ENCODE data around the gene OSBP2. TPM values are rescaled to one million over a fixed set of nuclear protein-coding genes. Genes with fewer than 3 reads are reported as not detected.

The OSBP2 gene
- total and polyA plus RNA-seq, 2 experiments from 2014 or later, result 2.1 to 2.9 TPM

GRCh38 chr22:30654361-30654760, 40.3 kb upstream of the OSBP2 start:
- Histone ChIP-seq H3F3A (replicated peaks; ENCODE audit: low read depth) (peaks cover 2% of the 10 kb centered on the region; the same call in 1 of the 2 replicates), H3K4me1 (ENCODE audit: insufficient read depth) (peaks cover 4% of the 10 kb centered on the region), H3K9me2 (ENCODE audit: insufficient read depth) (no peaks in the 10 kb centered on the region), H3K27me3 (ENCODE audit: insufficient read depth) (no peaks in the 10 kb centered on the region), H3K79me2 (replicated peaks; ENCODE audit: insufficient read depth) (no peaks in the 10 kb centered on the region), H3K27ac (ENCODE audit: low read depth) (no peak overlapping the region), H3K36me3 (ENCODE audit: insufficient read depth) (no peaks in the 10 kb centered on the region), H3K4me2 (no peak overlapping the region), H2AFZ (no peak overlapping the region), H4K20me1 (replicated peaks; ENCODE audit: insufficient read depth) (no peaks in the 10 kb centered on the region), H3K4me3 (no peak overlapping the region)
- peaks cover 10% of the 10 kb centered on the region; the same call in 1 of the 3 replicates for H3K36me3 Mint-ChIP-seq (ENCODE audit: low read depth)
- H3K27me3 Mint-ChIP-seq (ENCODE audit: insufficient read depth, low read depth, poor library complexity), result peaks cover 17% of the 10 kb centered on the region
- no peak for TF ChIP-seq ZNF331 (CRISPR knock-in tag; IDR thresholded peaks at IDR 0.05; ENCODE audit: low read depth)
- no peak for TF ChIP-seq POLR2AphosphoS5 (IDR thresholded peaks at IDR 0.05; ENCODE audit: low read depth)
- TF ChIP-seq CTCF (conservative IDR thresholded peaks at IDR 0.05; ENCODE audit: low read depth in 2 of 2), result no peak
- no peak for TF ChIP-seq NANOG (IDR thresholded peaks at IDR 0.05; ENCODE audit: borderline replicate concordance)
- TF ChIP-seq EZH2phosphoT487 (IDR thresholded peaks at IDR 0.05; ENCODE audit: unreplicated experiment), result no peak
- no peak for TF ChIP-seq REST (IDR thresholded peaks at IDR 0.05; ENCODE audit: unreplicated experiment)
- no peak for TF ChIP-seq ZNF462 (CRISPR knock-in tag; IDR thresholded peaks at IDR 0.05)
- TF ChIP-seq ZNF114 (CRISPR knock-in tag; IDR thresholded peaks at IDR 0.05), result no peak
- TF ChIP-seq EZH2 (IDR thresholded peaks at IDR 0.05; ENCODE audit: low read depth, unreplicated experiment), result no peak
- no peak for TF ChIP-seq CREB1 (CRISPR knock-in tag; IDR thresholded peaks at IDR 0.05; ENCODE audit: low read depth)
- TF ChIP-seq JUNB (IDR thresholded peaks at IDR 0.05; ENCODE audit: unreplicated experiment), result no peak
- TF ChIP-seq STAT1 (IDR thresholded peaks at IDR 0.05; ENCODE audit: unreplicated experiment), result no peak
- TF ChIP-seq ETS1 (IDR thresholded peaks at IDR 0.05), result no peak
- DNase-seq (ENCODE audit: low spot score), result no peak
- no peak overlapping the region for H3K4me3 Mint-ChIP-seq
- peaks cover 6% of the 10 kb centered on the region for H3K4me1 Mint-ChIP-seq
- peaks cover 3% of the 10 kb centered on the region; the same call in 2 of the 3 replicates for H3K9me3 Mint-ChIP-seq
- no peak overlapping the region for H3K27ac Mint-ChIP-seq
- no peak for ATAC-seq
